ENCODE results near the gene TRAK1.

Gene TRAK1

GRCh38 chr3:42128526-42128925 is 37.4 kb downstream of the TRAK1 start:
- DNase-seq: no peak

GRCh38 chr3:42129014-42129953 is 38.1 kb downstream of the TRAK1 start:
- no peak for DNase-seq

- DNase-seq: no peak
Observed at GRCh38 chr3:42130007-42130328, 38.8 kb downstream of the TRAK1 start.

DNA sequence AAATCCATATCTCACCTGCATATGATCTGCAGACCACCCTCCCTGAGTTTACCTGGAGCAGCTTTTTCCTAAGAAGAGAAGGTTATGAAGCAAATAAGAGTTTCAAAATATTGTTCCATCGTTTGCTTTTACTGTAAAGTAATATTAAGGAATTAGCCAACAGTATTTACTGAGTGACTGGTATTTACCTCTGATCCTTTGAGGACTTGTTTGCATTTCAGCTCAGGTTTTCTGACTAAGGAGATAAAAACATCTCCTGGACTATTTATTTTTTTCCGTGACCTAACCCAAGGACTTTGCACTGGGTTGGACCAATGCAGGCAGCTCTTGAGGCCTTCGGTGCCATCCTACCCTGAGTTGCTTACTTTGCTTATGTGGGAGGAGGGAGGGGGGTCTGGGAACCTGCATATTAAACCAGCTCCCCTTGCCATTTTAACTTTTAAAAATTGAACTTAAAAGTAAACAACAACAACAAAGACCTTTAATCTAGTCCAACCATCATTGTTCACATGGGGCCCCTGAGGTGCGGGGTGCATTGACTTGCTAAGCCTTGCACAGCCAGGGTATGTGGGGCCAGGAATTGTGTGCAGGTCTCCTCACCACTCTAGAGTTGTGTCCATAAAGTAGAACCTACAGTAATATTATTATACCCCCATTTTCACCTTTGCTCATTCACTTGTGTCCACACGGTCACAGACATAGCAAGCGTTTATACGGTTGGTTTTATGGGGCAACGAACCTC is 39.3 kb downstream of the TRAK1 start:
- DNase-seq: no peak

GRCh38 chr3:42133500-42134298 is 42.5 kb downstream of the TRAK1 start:
- DNase-seq: no peak

GRCh38 chr3:42134867-42135464 is 43.8 kb downstream of the TRAK1 start:
- no peak for DNase-seq

- DNase-seq: no peak
Observed at GRCh38 chr3:42139621-42140453, 48.7 kb downstream of the TRAK1 start.

GRCh38 chr3:42140665-42141203 is 49.6 kb downstream of the TRAK1 start:
- DNase-seq: no peak

DNA sequence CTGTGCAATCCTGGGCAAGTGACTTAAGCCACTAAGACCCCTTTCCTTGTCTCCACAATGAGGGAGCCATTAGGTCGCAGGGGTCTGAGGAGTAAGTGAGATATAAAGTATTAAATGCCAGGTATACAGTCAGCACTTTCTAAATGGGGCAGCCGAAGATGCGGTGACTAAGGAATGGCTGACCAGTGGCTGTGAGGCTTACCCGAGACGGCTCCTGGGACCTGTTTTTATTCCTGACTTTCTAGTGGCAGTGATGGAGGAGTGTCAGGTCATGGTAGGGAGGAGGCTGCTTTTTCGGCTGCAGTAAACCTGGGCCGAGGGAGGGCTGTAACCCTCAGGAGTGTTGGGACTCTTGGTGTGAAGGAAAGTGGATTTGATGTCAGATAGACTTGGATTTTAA is 52.3 kb downstream of the TRAK1 start:
- no peak for DNase-seq

- DNase-seq: no peak
Observed at GRCh38 chr3:42144209-42144608, 53.1 kb downstream of the TRAK1 start.

DNA sequence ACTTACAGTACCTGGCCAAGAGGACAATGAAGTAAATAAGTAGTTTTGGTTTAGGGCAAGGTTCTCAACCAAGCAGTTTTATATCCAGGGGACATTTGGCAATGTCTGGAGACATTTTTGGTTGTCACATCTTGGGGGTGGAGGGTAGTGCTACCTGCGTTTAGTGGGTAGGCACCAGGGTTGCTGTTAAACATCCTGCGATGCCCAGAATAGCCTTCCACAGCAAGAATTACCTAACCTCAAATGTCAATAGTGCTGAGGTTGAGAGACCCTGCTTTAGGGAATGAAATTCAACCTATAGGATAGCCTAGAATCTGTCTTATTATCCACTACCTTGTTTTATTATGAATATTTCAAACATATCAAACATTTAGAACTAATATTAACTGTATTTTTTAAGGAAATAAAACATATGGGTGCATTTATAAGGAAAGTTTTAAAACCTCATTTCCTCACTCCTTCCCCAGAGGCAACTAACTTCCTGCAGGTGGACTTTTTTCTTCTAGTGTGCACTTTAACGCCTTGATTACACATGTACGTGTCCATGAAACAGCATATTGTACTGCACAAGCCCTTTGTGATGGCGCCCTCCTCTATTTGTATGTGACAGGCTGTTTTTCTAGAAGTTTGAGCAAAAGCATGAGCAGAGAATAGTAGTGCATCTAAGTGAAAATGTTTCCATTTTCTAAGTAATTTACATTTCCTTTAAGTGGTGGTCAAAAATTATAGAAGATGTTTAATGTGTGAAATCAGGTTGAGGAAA is 57.1 kb downstream of the TRAK1 start:
- DNase-seq: no peak

DNA sequence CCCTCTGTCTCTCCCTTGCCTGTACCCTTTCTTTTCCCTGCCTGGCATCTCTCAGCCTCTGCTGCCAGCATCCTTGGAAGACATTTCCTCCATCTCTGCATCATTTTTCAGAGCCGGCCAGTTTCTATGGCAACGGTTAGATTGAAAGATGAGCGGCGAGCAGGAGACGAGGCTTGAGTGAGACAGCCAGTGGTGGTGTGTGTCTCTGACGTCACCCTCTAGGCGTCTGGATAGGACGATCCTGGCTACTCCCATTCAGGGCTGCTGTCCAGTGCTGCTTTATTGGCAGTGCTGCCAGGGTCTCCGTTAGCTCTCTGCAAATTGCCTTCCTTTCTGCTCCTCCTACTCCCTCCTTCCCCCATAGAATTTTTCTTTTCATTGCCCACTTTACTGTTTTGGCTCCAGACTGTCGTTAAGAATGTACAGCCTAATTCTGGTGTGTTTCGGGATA is 57.9 kb downstream of the TRAK1 start:
- peak; percentile 57 for DNase-seq

DNA sequence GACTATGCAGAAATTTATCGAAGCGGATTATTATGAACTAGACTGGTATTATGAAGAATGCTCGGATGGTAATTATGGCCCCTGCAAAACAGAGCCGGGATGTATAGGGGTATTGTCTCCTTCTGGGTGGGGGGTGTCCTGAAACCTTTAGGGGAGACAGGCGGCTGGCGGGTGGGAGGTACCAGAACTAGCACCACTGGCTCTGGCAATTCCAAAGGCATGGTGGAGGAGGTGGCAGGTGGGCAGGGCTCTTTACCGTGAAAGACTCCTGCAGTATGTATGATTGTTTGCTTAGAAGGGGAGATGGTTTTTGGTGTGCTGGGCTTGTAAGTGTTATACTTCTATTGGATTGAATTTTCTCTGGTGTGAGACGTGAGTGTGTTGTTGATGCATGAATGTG is 58.4 kb downstream of the TRAK1 start:
- no peak for DNase-seq

DNA sequence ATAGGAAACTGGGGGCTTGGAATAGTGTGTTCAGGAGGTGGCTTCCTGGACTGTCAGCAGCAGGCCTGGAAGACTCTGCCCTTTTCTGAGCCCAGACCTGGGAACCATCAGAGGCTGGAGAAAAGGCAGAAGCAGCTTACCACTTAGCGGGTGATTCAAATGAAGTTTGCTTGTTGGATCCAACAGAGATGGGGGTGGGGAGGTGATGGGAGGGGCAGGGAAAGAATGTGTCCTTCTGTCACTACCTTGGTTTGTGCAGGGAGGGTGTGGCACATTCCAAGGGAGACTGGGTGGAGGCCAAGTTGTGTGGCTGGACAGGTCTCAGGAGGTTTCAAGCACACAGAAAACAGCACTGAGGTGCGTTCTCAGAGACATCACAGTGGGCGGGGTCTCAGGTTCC is 58.8 kb downstream of the TRAK1 start:
- no peak for DNase-seq

DNA sequence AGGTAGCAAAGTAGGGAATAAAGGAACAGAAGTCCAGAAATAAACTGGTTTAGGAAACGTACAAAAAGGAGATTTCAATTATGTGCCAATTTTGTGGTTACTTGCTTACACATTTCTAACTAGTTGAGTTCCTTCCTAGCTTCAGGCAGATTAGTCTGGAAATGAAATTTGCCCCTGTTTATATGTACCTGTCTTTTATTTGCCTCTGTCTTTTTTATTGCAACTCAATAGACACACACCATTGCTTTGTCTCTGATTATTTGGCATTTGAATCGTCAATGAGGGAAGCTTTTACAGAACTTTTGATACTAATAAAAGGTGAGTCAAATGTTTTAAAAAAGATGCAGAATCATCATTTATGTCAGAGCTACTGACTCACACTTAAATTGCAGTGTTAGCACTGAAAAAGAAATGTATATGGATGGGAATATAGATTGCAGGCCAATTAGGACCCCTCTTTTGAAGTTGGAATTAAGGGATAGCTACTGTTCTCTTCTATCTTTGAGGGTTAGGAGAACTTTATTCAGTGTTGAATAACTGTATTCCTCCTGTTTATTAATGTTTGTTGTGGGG is 60.5 kb downstream of the TRAK1 start:
- DNase-seq: no peak

DNA sequence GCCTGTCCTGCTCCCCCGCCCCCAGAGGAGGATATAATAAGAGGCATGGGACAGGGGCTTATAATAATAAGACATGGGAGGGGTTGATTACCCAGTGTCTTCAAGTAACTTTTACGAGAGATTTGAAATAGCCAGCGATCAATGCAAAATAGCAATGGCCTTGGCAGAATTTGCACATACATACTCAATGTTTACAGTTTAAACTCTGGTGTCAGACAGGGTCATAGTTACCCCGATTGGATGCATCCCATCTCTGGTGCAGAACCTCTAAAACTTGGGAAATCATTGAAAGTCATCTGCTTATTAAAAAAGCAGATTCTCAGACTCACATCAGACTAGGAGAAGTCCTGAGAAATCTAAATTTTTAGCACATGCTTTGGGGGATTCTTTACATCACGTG is 61.0 kb downstream of the TRAK1 start:
- DNase-seq: no peak

DNA sequence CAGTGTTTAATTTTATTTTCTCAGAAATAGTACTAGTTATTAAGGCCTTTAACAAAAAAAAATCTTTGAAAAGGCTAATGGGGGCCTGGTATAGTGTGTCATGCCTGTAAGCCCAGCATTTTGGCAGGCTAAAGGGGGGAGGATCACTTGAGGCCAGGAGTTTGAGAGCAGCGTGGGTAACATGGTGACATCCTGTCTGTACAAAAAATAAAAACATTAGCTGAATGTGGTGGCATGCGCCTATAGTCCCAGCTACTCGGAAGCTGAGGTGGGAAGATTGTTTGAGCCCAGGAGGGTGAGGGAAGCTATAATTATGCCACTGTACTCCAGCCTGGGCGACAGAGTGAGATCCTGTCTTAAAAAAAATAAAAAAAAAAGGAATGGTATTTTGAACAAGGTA is 61.9 kb downstream of the TRAK1 start:
- no peak for DNase-seq

DNA sequence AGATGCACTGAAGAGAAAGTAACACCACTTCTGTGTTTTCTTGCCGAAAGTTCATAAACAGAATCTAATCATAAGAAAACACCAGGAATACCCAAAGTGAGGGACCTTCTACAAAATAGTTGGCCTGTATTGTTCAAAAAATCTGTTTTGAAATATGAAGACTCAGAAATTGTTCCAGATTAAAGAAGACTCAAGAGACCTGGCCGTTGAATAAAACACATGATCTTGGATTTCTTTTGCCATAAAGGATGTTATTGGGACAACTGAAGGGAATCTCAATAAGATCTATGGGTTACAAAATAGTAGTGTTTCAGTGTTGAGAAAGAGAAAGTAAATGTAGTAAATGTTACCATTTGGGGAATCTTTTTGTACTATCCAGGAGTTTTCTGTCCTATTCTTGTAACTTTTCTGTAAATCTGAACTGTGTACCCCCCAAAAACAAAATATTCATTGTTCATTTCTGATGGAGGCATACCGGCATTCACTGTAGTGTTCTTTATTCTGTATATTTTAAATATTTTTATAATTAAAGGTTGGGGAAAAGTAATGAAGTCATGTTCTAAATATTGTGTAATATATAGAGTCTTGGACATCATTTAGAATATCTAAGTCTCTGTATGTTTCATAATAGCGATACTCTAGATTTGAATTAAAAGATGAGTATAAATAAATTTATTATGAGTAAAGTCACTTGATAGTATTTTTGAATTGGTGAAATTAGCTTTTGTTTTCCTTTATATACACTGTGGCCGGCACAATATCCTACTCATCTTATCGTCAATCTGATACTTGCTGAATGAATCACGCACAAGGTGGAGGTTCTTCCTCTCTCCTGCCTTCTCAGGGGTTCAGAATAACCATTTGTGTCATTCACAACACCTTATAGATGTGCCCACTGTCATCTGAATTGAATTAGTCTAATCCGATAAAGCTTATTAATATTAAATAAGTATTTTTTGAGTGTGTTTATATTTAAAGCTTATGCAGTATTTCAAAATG is 66.7 kb downstream of the TRAK1 start:
- DNase-seq: no peak

DNA sequence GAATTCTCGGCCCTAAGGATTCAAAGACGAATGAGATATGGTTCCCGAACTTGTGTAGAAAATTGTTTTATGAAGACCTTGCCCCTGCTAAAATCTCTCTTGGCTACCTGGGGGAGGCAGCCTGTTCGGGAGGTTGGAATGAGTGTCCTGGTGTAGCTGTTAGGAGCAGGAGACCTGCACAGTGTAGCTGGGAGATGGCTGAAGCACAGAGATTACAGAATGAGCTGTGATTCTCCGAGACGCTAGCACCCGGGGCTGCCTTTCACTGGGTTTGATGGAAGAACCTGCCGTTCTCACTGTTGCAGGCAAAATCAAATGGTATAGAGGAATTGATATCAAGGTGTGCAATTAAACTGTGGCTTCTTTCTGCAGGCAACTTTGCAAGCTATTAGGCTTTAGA is 68.0 kb downstream of the TRAK1 start:
- DNase-seq: no peak
